Endothelial cell (in vitro differentiated cells): ENCODE data around the gene GLI2. TPM values are rescaled to one million over a fixed set of nuclear protein-coding genes. Genes with fewer than 3 reads are reported as not detected.

Source experiments
- DNase-seq: peaks from one replicate; pipeline ENCODE4 v3.0.0; 2021; ENCODE audit warnings: low spot score
- H3K27ac Mint-ChIP-seq: one replicate; pipeline ENCODE4 v1.8.0; 2021; ENCODE audit warnings: mixed read lengths, inconsistent platforms; ENCODE audit not compliant: unreplicated experiment
- H3K27me3 Mint-ChIP-seq: one replicate; pipeline ENCODE4 v1.8.0; 2021; ENCODE audit warnings: mild to moderate bottlenecking, moderate library complexity, mixed read lengths, inconsistent platforms; ENCODE audit not compliant: unreplicated experiment
- H3K36me3 Mint-ChIP-seq: one replicate; pipeline ENCODE4 v1.8.0; 2021; ENCODE audit warnings: mild to moderate bottlenecking, low read depth, mixed read lengths, inconsistent platforms; ENCODE audit not compliant: unreplicated experiment
- H3K4me1 Mint-ChIP-seq: one replicate; pipeline ENCODE4 v1.8.0; 2021; ENCODE audit warnings: mild to moderate bottlenecking, mixed read lengths, inconsistent platforms; ENCODE audit not compliant: unreplicated experiment
- H3K4me3 Mint-ChIP-seq: one replicate; pipeline ENCODE4 v1.8.0; 2021; ENCODE audit warnings: mild to moderate bottlenecking, mixed read lengths, inconsistent platforms; ENCODE audit not compliant: unreplicated experiment
- H3K9me3 Mint-ChIP-seq: one replicate; pipeline ENCODE4 v1.8.0; 2021; ENCODE audit warnings: mixed read lengths, inconsistent platforms; ENCODE audit not compliant: unreplicated experiment
- CTCF ChIP-seq: fragments of 200-600 bp; sonication (generic); IDR thresholded peaks from one replicate; pipeline ENCODE4 v1.5.0; 2021; ENCODE audit warnings: antibody characterized with exemption; ENCODE audit not compliant: unreplicated experiment
- total RNA-seq: library from RNA; stranded (reverse); fragmentation: NEBNext Ultra II Directional; extraction: Animal tissue kit (Norgen Biotek cat#: 25700); gene quantifications from one replicate; pipeline ENCODE4 v1.2.1, GENCODE V29; 2021; ENCODE audit not compliant: unreplicated experiment

The GLI2 gene
- total RNA-seq, 1 donor from 2014 or later: 1.2 TPM

GRCh38 chr2:120768112-120769048 lies 32.7 kb downstream of the GLI2 start:
- Mint-ChIP-seq H3K27ac (no peak overlapping the region), H3K4me1 (peaks cover 23% of the 10 kb centered on the region), H3K36me3 (no peaks in the 10 kb centered on the region), H3K4me3 (no peak overlapping the region), H3K9me3 (no peaks in the 10 kb centered on the region), H3K27me3 (peaks cover 10% of the 10 kb centered on the region)
- DNase-seq: no peak
- TF ChIP-seq CTCF: no peak

GRCh38 chr2:120769076-120769786 lies 33.6 kb downstream of the GLI2 start:
- H3K27ac Mint-ChIP-seq: no peak overlapping the region
- no peak overlapping the region for H3K4me3 Mint-ChIP-seq
- H3K27me3 Mint-ChIP-seq: peaks cover 10% of the 10 kb centered on the region
- H3K9me3 Mint-ChIP-seq: no peaks in the 10 kb centered on the region
- H3K36me3 Mint-ChIP-seq: no peaks in the 10 kb centered on the region
- H3K4me1 Mint-ChIP-seq: peaks cover 23% of the 10 kb centered on the region
- TF ChIP-seq CTCF: no peak
- DNase-seq: no peak

- Mint-ChIP-seq H3K4me1 (peaks cover 18% of the 10 kb centered on the region), H3K9me3 (no peaks in the 10 kb centered on the region), H3K36me3 (no peaks in the 10 kb centered on the region), H3K27ac (no peak overlapping the region), H3K4me3 (no peak overlapping the region), H3K27me3 (peaks cover 10% of the 10 kb centered on the region)
- no peak for DNase-seq
- no peak for TF ChIP-seq CTCF
These were observed 34.1 kb downstream of the GLI2 start for GRCh38 chr2:120769787-120770120.

- no peaks in the 10 kb centered on the region for H3K36me3 Mint-ChIP-seq
- TF ChIP-seq CTCF: no peak
- no peak overlapping the region for H3K4me3 Mint-ChIP-seq
- no peak for DNase-seq
- H3K27ac Mint-ChIP-seq: no peak overlapping the region
- H3K4me1 Mint-ChIP-seq: peaks cover 14% of the 10 kb centered on the region
- peaks cover 11% of the 10 kb centered on the region for H3K27me3 Mint-ChIP-seq
- no peaks in the 10 kb centered on the region for H3K9me3 Mint-ChIP-seq
These were observed 34.5 kb downstream of the GLI2 start for GRCh38 chr2:120770176-120770575.

GRCh38 chr2:120770641-120771040 lies 35.0 kb downstream of the GLI2 start:
- H3K4me1 Mint-ChIP-seq: peaks cover 11% of the 10 kb centered on the region
- DNase-seq: no peak
- H3K9me3 Mint-ChIP-seq: no peaks in the 10 kb centered on the region
- peaks cover 12% of the 10 kb centered on the region for H3K27me3 Mint-ChIP-seq
- H3K27ac Mint-ChIP-seq: no peak overlapping the region
- TF ChIP-seq CTCF: no peak
- H3K36me3 Mint-ChIP-seq: no peaks in the 10 kb centered on the region
- H3K4me3 Mint-ChIP-seq: no peak overlapping the region
